Activated T-helper 1 cell treated with Interleukin-2 at 50 U/mL for 16 hours (primary cell): ENCODE measurements around the gene SHLD2.
"Not testable (repeated sequence)": the region's sequence is repeated elsewhere in the genome, so short reads cannot be mapped to it uniquely, and the experiment has no call there.

Experiments used
- DNase-seq: peaks from one replicate; pipeline ENCODE4 v3.0.0-alpha.2; 2020; ENCODE audit warnings: low read depth

The SHLD2 gene

GRCh38 chr10:87213150-87213765 lies 118.3 kb downstream of the SHLD2 start:
- DNase-seq = not testable (repeated sequence)

GRCh38 chr10:87213806-87214205 lies 118.8 kb downstream of the SHLD2 start:
- DNase-seq = not testable (repeated sequence)

- not testable (repeated sequence) for DNase-seq
These were observed 121.1 kb downstream of the SHLD2 start for GRCh38 chr10:87216120-87216519.

GRCh38 chr10:87219370-87219769 lies 124.4 kb downstream of the SHLD2 start:
- not testable (repeated sequence) for DNase-seq

GRCh38 chr10:87222789-87223188 lies 127.8 kb downstream of the SHLD2 start:
- DNase-seq = not testable (repeated sequence)

GRCh38 chr10:87225148-87225547 lies 130.1 kb downstream of the SHLD2 start, which contains the start of gene NUTM2A:
TSS of gene NUTM2A (plus strand) at chr10:87225448. CDS start at chr10:87225831, 383 bp downstream.
- DNase-seq = not testable (repeated sequence)

GRCh38 chr10:87228247-87228646 lies 133.2 kb downstream of the SHLD2 start:
- not testable (repeated sequence) for DNase-seq

- not testable (repeated sequence) for DNase-seq
These were observed 134.2 kb downstream of the SHLD2 start for GRCh38 chr10:87229211-87229610.

- DNase-seq = not testable (repeated sequence)
These were observed 139.8 kb downstream of the SHLD2 start for GRCh38 chr10:87234854-87235253.

- not testable (repeated sequence) for DNase-seq
These were observed 142.2 kb downstream of the SHLD2 start for GRCh38 chr10:87237244-87237643.

- not testable (repeated sequence) for DNase-seq
These were observed 144.4 kb downstream of the SHLD2 start for GRCh38 chr10:87239346-87239808.
